Colonic mucosa (tissue), 4 donors: ENCODE results near the gene FMOD. TPM values are rescaled to one million over a fixed set of nuclear protein-coding genes. Genes with fewer than 3 reads are reported as not detected.

Experiments
- DNase-seq: peaks from one replicate; pipeline ENCODE4 v3.0.0-alpha.2; 2020
- H3K27ac ChIP-seq: fragments of 200-600 bp; one replicate; pipeline ENCODE4 v1.8.0; 2021
- H3K27me3 ChIP-seq: fragments of 200-600 bp; one replicate; pipeline ENCODE4 v1.8.0; 2021
- H3K36me3 ChIP-seq: fragments of 200-600 bp; one replicate; pipeline ENCODE4 v1.8.0; 2021
- H3K4me1 ChIP-seq: fragments of 200-600 bp; one replicate; pipeline ENCODE4 v1.8.0; 2021; ENCODE audit warnings: mild to moderate bottlenecking
- H3K4me3 ChIP-seq: fragments of 200-600 bp; one replicate; pipeline ENCODE4 v1.8.0; 2021
- H3K9ac ChIP-seq, 2 donors: one replicate each; pipeline ENCODE4 v1.7.0; 2013; ENCODE audit warnings: control low read depth in 2 of 2, low read depth in 2 of 2, low read length in 2 of 2
- H3K9me3 ChIP-seq: fragments of 200-600 bp; one replicate; pipeline ENCODE4 v1.8.0; 2021
- CTCF ChIP-seq: fragments of 200-600 bp; IDR thresholded peaks from one replicate; pipeline ENCODE4 v1.8.0; 2022; ENCODE audit warnings: antibody characterized with exemption, mild to moderate bottlenecking
- intact Hi-C: fragments of 100-400 bp; cut with DNase I; formaldehyde crosslinking; loops from one replicate; pipeline ENCODE4 v1.14.1; 2022
- total RNA-seq, 2 donors: library from RNA; stranded (reverse); fragmentation: NEBNext Ultra II Directional in 1 of 2; extraction: Animal tissue kit (Norgen Biotek cat#: 25700) in 1 of 2; gene quantifications; one replicate each; pipeline ENCODE4 v1.2.1, GENCODE V29; 2021
- donor health status: healthy.
- donor health status: DM: no; HTN: no; CAD: no.
- donor health status: DM: no; HTN: no; CAD: no.

FMOD gene
- total RNA-seq, 2 donors from 2014 or later = 38.6 to 49.3 TPM

- H3K27me3 ChIP-seq = no peaks in the 10 kb centered on the region
- H3K9ac ChIP-seq = no peak overlapping the region
- DNase-seq = no peak
- H3K9me3 ChIP-seq = no peaks in the 10 kb centered on the region
- H3K27ac ChIP-seq = no peak overlapping the region
- intact Hi-C loops = no loop called here
- H3K4me1 ChIP-seq = peaks cover under 1% of the 10 kb centered on the region
- H3K4me3 ChIP-seq = no peak overlapping the region
- no peaks in the 10 kb centered on the region for H3K36me3 ChIP-seq
- TF ChIP-seq CTCF = no peak
Observed at GRCh38 chr1:203296460-203297073, 54.4 kb downstream of the FMOD start.

GRCh38 chr1:203295796-203296195 lies 55.1 kb downstream of the FMOD start:
- DNase-seq = no peak
- Histone ChIP-seq H3K4me1 (peaks cover 8% of the 10 kb centered on the region), H3K27me3 (no peaks in the 10 kb centered on the region), H3K36me3 (no peaks in the 10 kb centered on the region), H3K9ac (no peak overlapping the region), H3K4me3 (no peak overlapping the region), H3K9me3 (no peaks in the 10 kb centered on the region), H3K27ac (no peak overlapping the region)
- intact Hi-C loops = no loop called here
- no peak for TF ChIP-seq CTCF

GRCh38 chr1:203291201-203292096 lies 59.5 kb downstream of the FMOD start:
- intact Hi-C loops = no loop called here
- no peaks in the 10 kb centered on the region for H3K36me3 ChIP-seq
- peak overlapping the region; percentile 98 for H3K27ac ChIP-seq
- no peak for TF ChIP-seq CTCF
- no peaks in the 10 kb centered on the region for H3K27me3 ChIP-seq
- H3K9me3 ChIP-seq = no peaks in the 10 kb centered on the region
- DNase-seq = peak; percentile 90
- H3K4me3 ChIP-seq = peak overlapping the region; percentile 0
- H3K9ac ChIP-seq = peak overlapping the region; percentile 77 to 96
- H3K4me1 ChIP-seq = peaks cover 41% of the 10 kb centered on the region

Other genes with a start within 250 kb of the FMOD start
- gene ADORA1, start 223.4 kb downstream of the FMOD start, total RNA-seq = 1 to 10 TPM in 1 of 2 donors, under 1 TPM in 1; 0.42 to 1.6 TPM
- not detected for gene MYBPH, start 175.3 kb downstream of the FMOD start, total RNA-seq
- 1 to 10 TPM in 1 of 2 donors, under 1 TPM in 1; 0.61 to 1.3 TPM for gene CHI3L1, start 164.4 kb downstream of the FMOD start, total RNA-seq
- gene CHIT1, start 121.4 kb downstream of the FMOD start, total RNA-seq = under 1 TPM in 1 of 2 donors, not detected in 1; 0.30 TPM
- 10 to 100 TPM; 66.4 to 88.0 TPM for gene BTG2, start 45.6 kb downstream of the FMOD start, total RNA-seq
- gene PRELP, start 124.7 kb upstream of the FMOD start, total RNA-seq = 1 to 10 TPM; 2.4 to 9.3 TPM
- not detected for gene OPTC, start 143.0 kb upstream of the FMOD start, total RNA-seq